A673 (cell line): Measurements from ENCODE around the gene ATG7. TPM values are rescaled to one million over a fixed set of nuclear protein-coding genes. Genes with fewer than 3 reads are reported as not detected.
"Not testable (repeated sequence)": the region's sequence is repeated elsewhere in the genome, so short reads cannot be mapped to it uniquely, and the experiment has no call there.

ENCODE experiments used
- BruUV-seq: library from RNA; stranded (reverse); fragments of 400-500 nt; replicated peaks from 2 replicates; lab custom pipeline; 2021; lab: Mats Ljungman, UMichigan
- CTCF ChIA-PET: fragments of 300-600 bp; sonication (Branson Sonifier 250); formaldehyde crosslinking; loops from one replicate; lab custom pipeline; 2022; ENCODE audit warnings: antibody characterized with exemption; lab: Charles Lee
- POLR2A ChIA-PET: fragments of 300-600 bp; sonication (Branson Sonifier 250); formaldehyde crosslinking; loops from one replicate; lab custom pipeline; 2022; ENCODE audit warnings: antibody characterized with exemption; ENCODE audit not compliant: low non-redundant PET; lab: Charles Lee
- DNase-seq: peaks from one replicate; pipeline ENCODE4 v3.0.0-alpha.2; 2015; ENCODE audit warnings: low spot score
- H3K27ac ChIP-seq: fragments of 200-600 bp; sonication (generic); 2 replicates; pipeline ENCODE4 v1.5.1; 2016; ENCODE audit warnings: mixed run types, low read depth, mild to moderate bottlenecking, mixed read lengths, antibody characterized with exemption, low read length; ENCODE audit not compliant: poor library complexity, severe bottlenecking
- H3K27me3 ChIP-seq: fragments of 200-600 bp; sonication (generic); replicated peaks from 2 replicates; pipeline ENCODE4 v1.6.1; 2017; ENCODE audit warnings: mixed run types, low read depth, mild to moderate bottlenecking, mixed read lengths, antibody characterized with exemption, low read length; ENCODE audit not compliant: insufficient read depth, poor library complexity
- H3K36me3 ChIP-seq: fragments of 200-600 bp; sonication (generic); 2 replicates; pipeline ENCODE4 v1.6.1; 2016; ENCODE audit warnings: mixed run types, mild to moderate bottlenecking, mixed read lengths, antibody characterized with exemption, low read length; ENCODE audit not compliant: insufficient read depth, poor library complexity, severe bottlenecking
- H3K4me1 ChIP-seq: fragments of 200-600 bp; sonication (generic); 2 replicates; pipeline ENCODE4 v1.6.1; 2017; ENCODE audit warnings: mixed run types, mild to moderate bottlenecking, mixed read lengths, antibody characterized with exemption, low read length; ENCODE audit not compliant: insufficient read depth, poor library complexity, severe bottlenecking
- H3K4me3 ChIP-seq: fragments of 200-600 bp; sonication (generic); 2 replicates; pipeline ENCODE4 v1.5.1; 2016; ENCODE audit warnings: low read depth, mixed run types, mild to moderate bottlenecking, mixed read lengths, low read length; ENCODE audit not compliant: poor library complexity, severe bottlenecking
- H3K9me3 ChIP-seq: fragments of 200-600 bp; sonication (generic); 2 replicates; pipeline ENCODE4 v1.6.1; 2016; ENCODE audit warnings: mixed run types, low read depth, mild to moderate bottlenecking, mixed read lengths, antibody characterized with exemption, low read length; ENCODE audit not compliant: poor library complexity, severe bottlenecking
- CTCF ChIP-seq: fragments of 300-800, 200-600 bp; sonication (generic); conservative IDR thresholded peaks from 2 replicates; pipeline ENCODE4 v1.5.1; 2017; ENCODE audit warnings: low read depth, mild to moderate bottlenecking, antibody characterized with exemption, low read length, moderate library complexity, mixed read lengths
- EZH2 ChIP-seq: fragments of 200-600 bp; sonication (generic); IDR thresholded peaks from 2 replicates; pipeline ENCODE4 v1.6.1; 2017; ENCODE audit warnings: borderline replicate concordance, low read depth, mild to moderate bottlenecking, mixed read lengths, antibody characterized with exemption, low read length; ENCODE audit not compliant: poor library complexity, severe bottlenecking
- intact Hi-C: fragments of 100-400 bp; cut with micrococcal nuclease; formaldehyde crosslinking; loops from one replicate; pipeline ENCODE4 v1.10.0; 2022; ENCODE audit not compliant: unreplicated experiment
- total RNA-seq: library from RNA; stranded (reverse); gene quantifications from 2 replicates; pipeline ENCODE4 v1.2.3, GENCODE V29; 2021

ATG7 gene
- total RNA-seq, 1 experiment from 2014 or later, result 30.9 TPM

GRCh38 chr3:11510356-11510755, 238.2 kb downstream of the ATG7 start:
- no peak for TF ChIP-seq CTCF
- TF ChIP-seq EZH2, result no peak
- CTCF ChIA-PET, result no interaction called here

GRCh38 chr3:11511606-11512005, 239.4 kb downstream of the ATG7 start:
- peaks cover 46% of the 10 kb centered on the region for H3K4me1 ChIP-seq
- DNase-seq, H3K36me3 ChIP-seq, H3K9me3 ChIP-seq, H3K27me3 ChIP-seq, CTCF ChIA-PET, H3K4me3 ChIP-seq, BruUV-seq, POLR2A ChIA-PET, H3K27ac ChIP-seq: not testable (repeated sequence)
- intact Hi-C loops, result loop anchor here (10.0 kb wide), 1 partner anchor 133 kb away; the partner anchor contains the start of gene VGLL4

More at GRCh38 chr3:11510356-11510755, 238.2 kb downstream of the ATG7 start:
- no peaks in the 10 kb centered on the region for H3K36me3 ChIP-seq
- no peak for DNase-seq
- H3K4me3 ChIP-seq, result no peak overlapping the region
- intact Hi-C loops, result loop anchor here (10.0 kb wide), 1 partner anchor 134 kb away; the partner anchor contains the start of gene VGLL4
- no peaks in the 10 kb centered on the region for H3K9me3 ChIP-seq
- no TSS peak for BruUV-seq
- no peaks in the 10 kb centered on the region for H3K27me3 ChIP-seq
- H3K4me1 ChIP-seq, result peaks cover 46% of the 10 kb centered on the region
- POLR2A ChIA-PET, result interaction anchor here (0.6 kb wide), 1 partner anchor 12 kb away, joined by 3 read pairs; no protein-coding TSS in a partner anchor
- H3K27ac ChIP-seq, result peak overlapping the region; percentile 71

- peak overlapping the region; percentile 38 for H3K27ac ChIP-seq
- H3K9me3 ChIP-seq, H3K36me3 ChIP-seq, CTCF ChIA-PET, DNase-seq, H3K4me3 ChIP-seq, H3K27me3 ChIP-seq, BruUV-seq, POLR2A ChIA-PET: not testable (repeated sequence)
- peaks cover 40% of the 10 kb centered on the region for H3K4me1 ChIP-seq
- intact Hi-C loops, result loop anchor here (10.0 kb wide), 1 partner anchor 132 kb away; the partner anchor contains the start of gene VGLL4
Measured at GRCh38 chr3:11513125-11513816, 241.1 kb downstream of the ATG7 start.

GRCh38 chr3:11513817-11514135, 241.6 kb downstream of the ATG7 start:
- POLR2A ChIA-PET, result no interaction called here
- H3K4me1 ChIP-seq, result peaks cover 34% of the 10 kb centered on the region
- CTCF ChIA-PET, result no interaction called here
- no peaks in the 10 kb centered on the region for H3K9me3 ChIP-seq
- intact Hi-C loops, result loop anchor here (10.0 kb wide), 1 partner anchor 131 kb away; the partner anchor contains the start of gene VGLL4
- H3K27ac ChIP-seq, result peak overlapping the region; percentile 38
- H3K27me3 ChIP-seq, result no peaks in the 10 kb centered on the region
- no peaks in the 10 kb centered on the region for H3K36me3 ChIP-seq
- DNase-seq, result no peak
- TF ChIP-seq CTCF, result no peak
- TF ChIP-seq EZH2, result no peak
- H3K4me3 ChIP-seq, result no peak overlapping the region
- no TSS peak for BruUV-seq
